Stimulated activated CD4-positive, alpha-beta T cell treated with anti-CD3 and anti-CD28 coated beads, Interleukin-2, amount 100 ng/mL, for 4 hours (primary cell): ENCODE data around the gene CALML5.

Source experiments
- DNase-seq: peaks from one replicate; pipeline ENCODE4 v3.0.0-alpha.2; 2020; ENCODE audit warnings: low read depth

CALML5 gene

DNA sequence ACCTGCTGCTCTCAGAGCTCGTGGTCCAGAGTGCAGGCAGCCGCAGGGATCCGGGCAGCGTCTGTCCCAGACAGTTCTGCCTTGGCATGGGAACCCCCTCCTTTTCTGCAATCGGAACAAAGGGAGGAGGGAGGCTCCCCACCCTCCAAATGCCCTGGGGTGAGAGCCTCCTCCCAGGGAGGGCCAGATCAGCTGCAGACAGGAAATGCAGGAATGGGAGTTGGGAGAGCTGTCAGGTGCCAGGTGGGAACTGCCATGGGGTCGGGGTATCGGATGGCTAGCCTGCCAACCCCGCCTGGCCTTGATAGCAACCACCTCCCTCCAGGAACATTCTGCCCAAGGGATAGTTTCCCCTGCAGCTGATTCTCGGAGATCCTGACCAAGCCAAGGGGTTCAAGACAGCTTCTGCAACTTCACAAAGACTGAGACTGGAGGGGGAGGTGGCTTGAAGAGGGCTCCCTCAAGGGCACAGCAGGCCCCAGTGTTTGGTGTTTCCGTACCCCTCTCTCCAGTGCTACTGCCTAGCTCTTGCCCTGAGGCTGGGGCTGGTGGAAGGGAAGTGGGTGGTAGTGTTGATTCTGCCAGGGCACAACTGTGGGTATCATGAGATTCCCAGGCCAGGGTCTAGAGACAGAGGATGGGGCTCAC is at the start of gene CALML5:
TSS of gene CALML5 (minus strand) at position 78 of the 648 bp plus-strand sequence. CDS start 132 bp downstream, outside the sequence.
- no peak for DNase-seq

DNA sequence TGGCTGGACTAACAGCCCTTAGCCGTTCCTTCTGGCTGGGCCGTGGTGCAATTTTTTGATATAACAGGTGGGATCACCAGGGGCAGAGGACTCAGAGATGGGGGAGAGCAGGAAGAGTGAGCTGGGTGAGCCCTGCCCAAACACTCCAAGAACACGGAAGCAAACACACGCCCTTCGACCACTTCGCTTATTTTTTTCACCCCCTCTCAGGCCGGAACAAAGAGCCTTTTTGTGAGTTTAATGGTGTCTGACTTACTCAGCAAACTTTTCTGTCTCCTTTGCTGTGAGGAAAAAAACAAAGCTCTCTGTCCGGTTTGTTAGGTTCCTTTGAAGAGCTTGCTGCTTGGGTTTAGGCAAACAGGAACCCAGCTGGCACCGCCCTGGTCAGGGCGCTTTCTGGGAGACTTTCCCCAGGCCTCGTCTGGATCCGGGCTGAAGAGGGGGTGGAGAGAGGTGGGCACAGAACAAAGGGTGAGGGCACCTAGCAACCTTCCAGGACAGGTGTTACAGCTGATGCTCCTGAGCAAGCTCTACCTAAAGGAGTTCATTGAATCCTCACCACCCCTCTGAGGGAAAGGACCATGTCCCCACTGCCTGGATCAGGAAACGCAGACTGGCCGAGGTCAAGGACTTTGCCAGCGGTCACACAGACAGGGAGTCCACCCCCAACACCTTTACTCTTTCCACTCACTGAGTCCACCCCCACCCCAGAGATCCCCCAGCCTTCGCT is 48.7 kb upstream of the CALML5 start:
- DNase-seq, result no peak

DNA sequence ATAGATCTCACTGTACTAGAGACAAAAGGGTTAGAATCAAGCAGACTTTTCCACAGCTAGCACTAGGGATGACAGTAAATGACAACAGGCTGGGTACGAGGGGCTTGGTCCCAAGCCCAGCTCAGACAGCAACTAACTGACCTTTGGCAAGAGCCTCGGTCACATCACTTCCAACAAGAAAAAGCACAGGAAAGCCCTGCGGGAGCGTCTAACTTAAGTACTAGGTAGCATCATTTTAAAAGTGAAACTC is 48.2 kb upstream of the CALML5 start:
- DNase-seq, result no peak

GRCh38 chr10:5546891-5547680 is 47.7 kb upstream of the CALML5 start:
- no peak for DNase-seq

DNA sequence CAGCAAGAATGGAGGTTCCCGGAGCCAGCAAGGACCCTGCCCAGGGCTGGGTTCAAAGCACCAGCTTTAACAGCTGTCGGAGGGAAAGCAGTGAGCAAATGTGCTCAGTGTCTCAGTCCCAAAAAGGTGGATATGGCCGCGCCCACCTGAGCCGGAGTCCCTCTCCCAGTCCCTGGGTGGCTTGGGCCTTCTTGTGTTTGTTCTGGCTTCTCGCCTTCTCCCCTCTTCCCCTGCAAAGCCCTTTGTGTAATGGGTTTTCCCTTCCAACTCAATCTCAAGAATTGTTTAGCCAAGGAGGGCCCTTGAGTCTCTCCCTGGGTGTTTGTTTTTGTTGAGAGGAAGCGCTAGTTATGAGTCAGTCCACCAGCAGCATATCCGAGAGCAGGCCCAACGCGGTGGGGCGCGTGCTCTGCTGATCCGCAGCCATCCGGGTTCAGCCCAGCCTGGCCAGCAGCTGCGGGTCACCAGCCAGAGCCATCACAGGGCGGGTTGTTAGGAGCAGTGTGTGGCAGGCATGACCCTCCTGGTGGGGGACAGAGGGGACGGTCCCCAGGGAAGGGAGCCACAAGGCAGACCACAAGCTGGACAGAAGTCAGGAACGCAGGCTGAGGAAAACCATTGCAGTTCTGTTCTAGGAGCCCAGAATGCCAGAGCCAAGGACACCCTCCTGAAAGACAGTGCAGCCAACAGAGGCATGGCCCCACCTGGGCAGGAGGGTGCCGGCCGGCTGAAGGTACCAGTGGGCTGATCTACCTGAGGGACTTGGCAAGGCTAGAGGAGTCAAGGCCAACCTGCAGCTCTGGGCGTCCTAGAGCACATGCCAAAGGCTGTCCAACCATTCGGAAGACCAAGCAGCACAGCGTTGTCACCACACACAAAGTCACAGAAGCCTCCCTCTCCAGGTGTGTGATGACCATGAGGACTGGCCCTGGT is 46.7 kb upstream of the CALML5 start:
- DNase-seq, result no peak

DNA sequence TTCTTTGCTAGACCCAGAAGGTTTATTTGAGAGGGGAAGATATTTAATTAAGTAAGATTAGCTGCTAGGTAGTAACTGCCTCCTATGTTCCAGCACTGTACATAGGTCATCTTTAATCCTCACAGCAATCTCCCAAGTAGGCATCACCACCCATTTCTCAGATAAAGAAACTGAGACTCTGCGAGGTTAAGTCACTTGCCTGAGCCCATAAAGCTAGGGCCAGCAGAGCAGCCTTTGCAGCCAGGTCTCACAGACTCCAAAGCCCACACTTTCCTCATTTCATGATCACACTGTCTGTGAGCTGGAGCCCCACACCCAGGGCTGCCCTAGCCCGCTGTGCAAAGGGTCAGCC is 46.0 kb upstream of the CALML5 start:
- DNase-seq, result no peak

GRCh38 chr10:5545011-5545410 is 45.6 kb upstream of the CALML5 start:
- no peak for DNase-seq

- DNase-seq, result no peak
Observed at GRCh38 chr10:5544216-5544805, 44.9 kb upstream of the CALML5 start.

GRCh38 chr10:5543623-5544022 is 44.3 kb upstream of the CALML5 start:
- DNase-seq, result no peak

- no peak for DNase-seq
Observed at GRCh38 chr10:5542100-5542499, 42.7 kb upstream of the CALML5 start.

- no peak for DNase-seq
Observed at GRCh38 chr10:5540891-5541290, 41.5 kb upstream of the CALML5 start.

DNA sequence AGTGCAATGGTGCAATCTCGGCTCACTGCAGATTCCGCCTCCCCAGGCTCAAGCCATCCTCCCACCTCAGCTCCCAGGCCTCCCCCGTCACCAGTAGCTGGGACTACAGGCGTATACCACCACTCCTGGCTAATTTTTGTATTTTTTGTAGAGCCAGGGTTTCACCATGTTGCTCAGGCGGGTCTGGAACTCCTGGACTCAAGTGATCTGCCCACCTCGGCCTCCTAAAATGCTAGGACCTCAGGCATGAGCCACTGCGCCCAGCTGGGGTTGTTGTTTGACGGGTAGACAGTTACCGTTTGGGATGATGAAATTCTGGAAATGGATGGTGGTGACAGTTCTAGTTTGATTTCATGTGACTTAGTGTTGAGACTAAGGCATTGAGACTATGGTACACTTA is 40.7 kb upstream of the CALML5 start:
- no peak for DNase-seq

- no peak for DNase-seq
Observed at GRCh38 chr10:5538892-5539651, 39.7 kb upstream of the CALML5 start.

GRCh38 chr10:5538446-5538845 is 39.1 kb upstream of the CALML5 start:
- no peak for DNase-seq

DNA sequence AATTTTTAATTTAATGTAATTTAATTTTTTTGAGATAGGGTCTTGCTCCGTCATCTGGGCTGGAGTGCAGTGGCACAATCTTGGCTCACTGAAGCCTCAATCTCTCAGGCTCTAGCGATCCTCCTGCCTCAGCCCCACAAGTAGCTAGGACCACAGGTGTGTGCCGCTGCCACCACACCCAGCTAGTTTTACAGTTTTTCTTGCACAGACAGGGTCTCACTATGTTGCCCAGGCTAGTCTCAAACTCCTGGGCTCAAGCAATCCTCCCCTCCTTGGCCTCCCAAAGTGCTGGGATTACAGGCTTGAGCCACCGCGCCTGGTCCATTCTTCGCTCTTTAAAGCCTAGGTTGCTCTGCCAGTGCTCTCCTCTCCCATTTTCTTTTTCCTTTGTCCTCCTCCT is 38.3 kb upstream of the CALML5 start:
- DNase-seq, result no peak

DNA sequence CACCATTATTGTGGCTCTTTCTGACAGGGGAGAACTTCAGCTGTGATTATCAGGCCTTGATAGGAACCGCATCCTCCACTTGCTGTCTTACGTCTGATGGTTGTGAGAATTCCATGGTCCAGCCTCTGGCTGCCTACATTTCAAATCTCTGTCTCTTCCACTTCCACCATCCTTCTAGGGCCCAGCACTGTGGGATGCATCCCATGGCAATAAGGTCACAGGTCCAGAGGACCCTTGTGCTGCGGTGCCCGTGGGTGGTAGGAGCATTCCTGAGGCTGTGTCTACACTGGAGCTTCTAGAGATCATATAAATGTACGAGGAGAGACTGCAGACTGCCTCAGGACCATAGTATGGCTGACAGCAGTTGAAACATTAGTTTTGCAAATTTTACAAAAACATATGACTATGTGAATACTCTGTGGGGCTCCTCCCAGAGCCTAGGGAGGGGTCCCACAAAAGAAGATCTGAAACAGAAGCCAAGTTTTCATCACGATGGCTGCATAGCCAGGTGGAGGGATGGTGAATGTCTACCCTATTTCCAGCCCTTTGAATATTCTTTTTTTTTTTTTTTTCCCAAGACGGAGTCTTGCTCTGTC is 37.2 kb upstream of the CALML5 start:
- DNase-seq, result no peak

DNA sequence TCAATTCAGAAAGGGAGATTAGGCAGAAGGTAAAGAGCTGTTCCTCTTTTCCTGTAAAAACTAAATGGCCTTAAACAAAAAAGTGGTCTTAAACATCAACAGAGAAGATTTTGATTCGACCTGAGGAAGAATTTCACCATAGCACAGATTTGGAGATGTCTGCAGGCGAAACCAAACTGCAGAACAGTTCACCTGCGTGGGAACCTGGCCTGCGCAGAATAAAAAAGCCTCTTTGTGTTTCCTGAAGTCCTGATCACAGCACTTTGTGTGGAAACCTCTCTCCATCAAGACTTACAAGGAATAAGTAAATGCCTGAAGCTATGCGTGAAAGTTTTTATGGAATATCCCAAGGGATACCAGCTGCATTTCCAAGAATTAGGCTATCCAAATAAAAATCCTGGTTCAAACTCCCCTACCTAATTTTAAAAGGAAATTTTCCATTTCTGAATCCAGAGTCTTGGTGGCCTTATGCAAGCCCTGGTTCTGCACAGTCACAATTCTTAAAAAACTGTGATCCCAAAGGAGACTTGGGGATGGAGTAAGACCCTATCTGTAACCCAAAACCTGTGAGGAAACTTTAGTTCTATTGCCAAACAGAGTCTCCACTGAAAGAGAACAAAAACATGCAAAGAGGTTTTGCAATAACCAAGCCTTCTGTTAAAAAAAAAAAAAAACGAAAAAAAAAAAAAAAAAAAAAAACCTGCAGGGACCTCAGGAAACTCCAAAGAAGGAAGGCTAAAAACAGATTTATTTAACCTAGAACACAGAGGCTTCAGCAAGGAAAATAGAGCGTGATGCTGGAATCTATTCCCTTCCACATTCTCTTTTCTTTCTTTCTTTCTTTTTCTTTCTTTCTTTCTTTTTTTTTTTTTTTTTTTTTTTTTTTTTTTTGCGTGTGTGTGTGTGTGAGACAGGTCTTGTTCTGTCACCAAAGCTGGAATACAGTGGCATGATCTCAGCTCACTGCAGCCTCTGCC is 35.8 kb upstream of the CALML5 start:
- no peak for DNase-seq

- no peak for DNase-seq
Observed at GRCh38 chr10:5534051-5534821, 34.9 kb upstream of the CALML5 start.
